ENCODE data around the gene CFTR.

GRCh38 chr7:117446220-117446815 lies 33.5 kb upstream of the CFTR start:
- TF ChIP-seq, protein P1, sequence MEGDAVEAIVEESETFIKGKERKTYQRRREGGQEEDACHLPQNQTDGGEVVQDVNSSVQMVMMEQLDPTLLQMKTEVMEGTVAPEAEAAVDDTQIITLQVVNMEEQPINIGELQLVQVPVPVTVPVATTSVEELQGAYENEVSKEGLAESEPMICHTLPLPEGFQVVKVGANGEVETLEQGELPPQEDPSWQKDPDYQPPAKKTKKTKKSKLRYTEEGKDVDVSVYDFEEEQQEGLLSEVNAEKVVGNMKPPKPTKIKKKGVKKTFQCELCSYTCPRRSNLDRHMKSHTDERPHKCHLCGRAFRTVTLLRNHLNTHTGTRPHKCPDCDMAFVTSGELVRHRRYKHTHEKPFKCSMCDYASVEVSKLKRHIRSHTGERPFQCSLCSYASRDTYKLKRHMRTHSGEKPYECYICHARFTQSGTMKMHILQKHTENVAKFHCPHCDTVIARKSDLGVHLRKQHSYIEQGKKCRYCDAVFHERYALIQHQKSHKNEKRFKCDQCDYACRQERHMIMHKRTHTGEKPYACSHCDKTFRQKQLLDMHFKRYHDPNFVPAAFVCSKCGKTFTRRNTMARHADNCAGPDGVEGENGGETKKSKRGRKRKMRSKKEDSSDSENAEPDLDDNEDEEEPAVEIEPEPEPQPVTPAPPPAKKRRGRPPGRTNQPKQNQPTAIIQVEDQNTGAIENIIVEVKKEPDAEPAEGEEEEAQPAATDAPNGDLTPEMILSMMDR (IDR thresholded peaks at IDR 0.05), result no peak
- no peak for TF ChIP-seq POLR2A (IDR thresholded peaks at IDR 0.05)
